Upper lobe of left lung (tissue), 4 donors: Measurements from ENCODE around the gene CLDN12.

ENCODE experiments used
- POLR2A ChIP-seq, 4 donors: fragments of 450-650 bp; IDR thresholded peaks; one replicate each; pipeline ENCODE4 v1.5.1; 2016 to 2017; ENCODE audit warnings: antibody characterized with exemption in 4 of 4, mild to moderate bottlenecking in 2 of 4
- POLR2AphosphoS5 ChIP-seq, 2 donors: sonication (generic); formaldehyde crosslinking; IDR thresholded peaks; one replicate each; pipeline ENCODE4 v1.5.1; 2017; ENCODE audit warnings: antibody characterized with exemption in 2 of 2
- TF ChIP-seq, protein P1 (sequence below), 6 experiments: fragments of 450-650 bp in 4 of 6; fragments of 200-600 bp in 2 of 6; sonication (generic) in 2 of 6; IDR thresholded peaks; one replicate each; pipeline ENCODE4 v1.5.1; 2016 to 2019; ENCODE audit warnings: antibody characterized with exemption in 6 of 6

DNA sequence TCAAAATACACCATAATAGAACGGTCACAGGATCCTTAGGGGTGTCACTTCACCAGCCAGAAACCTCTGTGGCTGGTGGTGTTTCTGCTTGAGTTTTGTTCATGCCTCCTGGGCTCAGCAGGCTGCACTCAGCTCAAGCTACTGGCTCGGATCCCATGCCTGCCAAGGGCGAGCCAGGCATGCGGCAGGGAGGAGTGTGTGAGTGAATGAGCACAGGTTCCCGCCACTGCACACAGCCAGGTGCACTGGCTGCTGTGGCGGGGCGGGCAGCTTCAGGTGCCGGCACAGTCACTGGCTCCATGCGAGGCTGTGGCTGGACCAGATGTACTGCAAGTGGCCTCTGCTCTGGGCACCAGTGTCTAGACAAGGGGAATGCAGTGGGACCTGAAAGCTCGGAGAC is 29.5 kb downstream of the CLDN12 start:
- TF ChIP-seq, protein P1, sequence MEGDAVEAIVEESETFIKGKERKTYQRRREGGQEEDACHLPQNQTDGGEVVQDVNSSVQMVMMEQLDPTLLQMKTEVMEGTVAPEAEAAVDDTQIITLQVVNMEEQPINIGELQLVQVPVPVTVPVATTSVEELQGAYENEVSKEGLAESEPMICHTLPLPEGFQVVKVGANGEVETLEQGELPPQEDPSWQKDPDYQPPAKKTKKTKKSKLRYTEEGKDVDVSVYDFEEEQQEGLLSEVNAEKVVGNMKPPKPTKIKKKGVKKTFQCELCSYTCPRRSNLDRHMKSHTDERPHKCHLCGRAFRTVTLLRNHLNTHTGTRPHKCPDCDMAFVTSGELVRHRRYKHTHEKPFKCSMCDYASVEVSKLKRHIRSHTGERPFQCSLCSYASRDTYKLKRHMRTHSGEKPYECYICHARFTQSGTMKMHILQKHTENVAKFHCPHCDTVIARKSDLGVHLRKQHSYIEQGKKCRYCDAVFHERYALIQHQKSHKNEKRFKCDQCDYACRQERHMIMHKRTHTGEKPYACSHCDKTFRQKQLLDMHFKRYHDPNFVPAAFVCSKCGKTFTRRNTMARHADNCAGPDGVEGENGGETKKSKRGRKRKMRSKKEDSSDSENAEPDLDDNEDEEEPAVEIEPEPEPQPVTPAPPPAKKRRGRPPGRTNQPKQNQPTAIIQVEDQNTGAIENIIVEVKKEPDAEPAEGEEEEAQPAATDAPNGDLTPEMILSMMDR (IDR thresholded peaks at IDR 0.05) = no peak
- TF ChIP-seq POLR2AphosphoS5 (IDR thresholded peaks at IDR 0.05) (no peak), POLR2A (IDR thresholded peaks at IDR 0.05) (no peak)
